HEK293T (cell line): Measurements from ENCODE around the gene ZMYM2.
"Not testable (repeated sequence)": the region's sequence is repeated elsewhere in the genome, so short reads cannot be mapped to it uniquely, and the experiment has no call there.

Experiments used
- ARNT ChIP-seq: fragments of 450-650 bp; IDR thresholded peaks from 2 replicates; pipeline ENCODE4 v1.6.1; 2017; ENCODE audit warnings: mild to moderate bottlenecking
- BHLHE40 ChIP-seq: fragments of 450-650 bp; IDR thresholded peaks from 2 replicates; pipeline ENCODE4 v1.6.1; 2016; ENCODE audit warnings: mild to moderate bottlenecking, moderate library complexity, borderline replicate concordance
- ELF4 ChIP-seq: fragments of 450-650 bp; IDR thresholded peaks from 2 replicates; pipeline ENCODE4 v1.6.1; 2017; ENCODE audit warnings: antibody characterized with exemption
- FOXA1 ChIP-seq: fragments of 450-650 bp; IDR thresholded peaks from 2 replicates; pipeline ENCODE4 v1.6.1; 2016; ENCODE audit warnings: mild to moderate bottlenecking
- FOXK2 ChIP-seq: fragments of 450-650 bp; IDR thresholded peaks from 2 replicates; pipeline ENCODE4 v1.6.1; 2016; ENCODE audit warnings: mild to moderate bottlenecking
- FOXM1 ChIP-seq: fragments of 450-650 bp; IDR thresholded peaks from 2 replicates; pipeline ENCODE4 v1.6.1; 2017; ENCODE audit warnings: mild to moderate bottlenecking, borderline replicate concordance
- HDGF ChIP-seq: fragments of 450-650 bp; IDR thresholded peaks from 2 replicates; pipeline ENCODE4 v1.6.1; 2017; ENCODE audit warnings: antibody characterized with exemption, borderline replicate concordance
- LEF1 ChIP-seq: fragments of 450-650 bp; IDR thresholded peaks from 2 replicates; pipeline ENCODE4 v1.6.1; 2017; ENCODE audit warnings: mild to moderate bottlenecking, borderline replicate concordance
- SP1 ChIP-seq: fragments of 450-650 bp; IDR thresholded peaks from 2 replicates; pipeline ENCODE4 v1.6.1; 2017
- ZNF384 ChIP-seq: fragments of 450-650 bp; IDR thresholded peaks from 2 replicates; pipeline ENCODE4 v1.6.1; 2016

DNA sequence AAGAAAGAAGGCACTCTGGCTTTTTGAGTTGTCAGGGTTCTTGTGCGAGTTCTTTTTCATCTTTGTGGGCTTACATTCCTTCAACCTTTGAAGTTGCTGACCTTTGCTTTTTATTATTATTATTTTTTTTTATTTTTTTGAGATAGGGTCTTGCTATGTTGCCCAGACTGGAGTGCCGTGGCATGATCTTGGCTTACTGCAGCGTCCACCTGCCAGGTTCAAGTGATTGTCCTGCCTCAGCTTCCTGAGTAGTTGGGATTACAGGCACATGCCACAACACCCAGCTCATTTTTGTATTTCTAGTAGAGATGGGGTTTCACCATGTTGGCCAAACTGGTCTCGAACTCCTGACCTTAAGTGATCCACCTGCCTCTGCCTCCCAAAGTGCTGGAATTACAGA is 84.1 kb downstream of the ZMYM2 start:
- TF ChIP-seq BHLHE40, FOXA1, LEF1, SP1, FOXK2, ELF4, ZNF384, ARNT, HDGF, FOXM1: not testable (repeated sequence)
